Bone marrow (tissue), 2 donors: ENCODE results near the gene FXYD5.
"Not testable (repeated sequence)": the region's sequence is repeated elsewhere in the genome, so short reads cannot be mapped to it uniquely, and the experiment has no call there.

ENCODE experiments used
- DNase-seq, 2 donors: peaks; one replicate each; lab custom pipeline; 2025; lab: John Stamatoyannopoulos, UW

FXYD5 gene

GRCh38 chr19:35119578-35120155, 34.9 kb upstream of the FXYD5 start:
- no peak for DNase-seq

GRCh38 chr19:35120492-35120891, 34.0 kb upstream of the FXYD5 start:
- DNase-seq, result no peak

GRCh38 chr19:35120898-35121297, 33.6 kb upstream of the FXYD5 start:
- no peak for DNase-seq

- no peak for DNase-seq
Observed at GRCh38 chr19:35122687-35123551, 31.6 kb upstream of the FXYD5 start.

- no peak for DNase-seq
Observed at GRCh38 chr19:35123573-35123972, 31.0 kb upstream of the FXYD5 start.

- DNase-seq, result peak; percentile 67 to 69
Observed at GRCh38 chr19:35124098-35125060, 30.2 kb upstream of the FXYD5 start.

GRCh38 chr19:35125270-35125717, 29.2 kb upstream of the FXYD5 start:
- no peak for DNase-seq

- no peak for DNase-seq
Observed at GRCh38 chr19:35125749-35126623, 28.5 kb upstream of the FXYD5 start.

GRCh38 chr19:35126624-35126959, 27.9 kb upstream of the FXYD5 start:
- no peak for DNase-seq

- no peak for DNase-seq
Observed at GRCh38 chr19:35127871-35128270, 26.7 kb upstream of the FXYD5 start.

GRCh38 chr19:35128398-35129057, 26.0 kb upstream of the FXYD5 start:
- no peak for DNase-seq

GRCh38 chr19:35129724-35130274, 24.7 kb upstream of the FXYD5 start:
- DNase-seq, result not testable (repeated sequence)

GRCh38 chr19:35130761-35131720, 23.5 kb upstream of the FXYD5 start:
- no peak for DNase-seq

GRCh38 chr19:35132254-35132653, 22.3 kb upstream of the FXYD5 start:
- no peak for DNase-seq

GRCh38 chr19:35133826-35134225, 20.7 kb upstream of the FXYD5 start:
- DNase-seq, result no peak

- DNase-seq, result no peak
Observed at GRCh38 chr19:35134601-35135242, 19.8 kb upstream of the FXYD5 start, which contains the start of gene LGI4. TSS of gene LGI4 (minus strand) at chr19:35135059. CDS start at chr19:35134680, 379 bp downstream.

- peak; percentile 43 to 58 for DNase-seq
Observed at GRCh38 chr19:35135389-35135909, 19.1 kb upstream of the FXYD5 start.

GRCh38 chr19:35136231-35136630, 18.3 kb upstream of the FXYD5 start:
- DNase-seq, result no peak
